GM13977 (cell line): ENCODE data around the gene GPHN.
A peak's percentile ranks its signal among the peaks of the same experiment; 100 is the strongest.

Experiments
- DNase-seq: peaks from one replicate; pipeline ENCODE4 v3.0.0; 2012; ENCODE audit warnings: low spot score
- in situ Hi-C: fragments of 300-500 bp; cut with MboI; formaldehyde crosslinking; loops from one replicate; pipeline ENCODE4 v1.12.0; 2022; ENCODE audit warnings: low sequenced_read_pairs, low pct_unique_long_range_greater_than_20kb, mixed read lengths, inconsistent platforms; ENCODE audit not compliant: unreplicated experiment
- TF ChIP-seq, protein P1 (sequence below): IDR thresholded peaks from 2 replicates; pipeline ENCODE4 v1.5.1; 2012; ENCODE audit warnings: mild to moderate bottlenecking, control low read depth; ENCODE audit not compliant: insufficient read depth; ENCODE audit errors: extremely low read depth, missing control alignments

Gene GPHN

GRCh38 chr14:66507722-66508546, at the start of gene GPHN:
GPHN (plus strand) TSS chr14:66508147.
- in situ Hi-C loops = no loop called here
- TF ChIP-seq, protein P1, sequence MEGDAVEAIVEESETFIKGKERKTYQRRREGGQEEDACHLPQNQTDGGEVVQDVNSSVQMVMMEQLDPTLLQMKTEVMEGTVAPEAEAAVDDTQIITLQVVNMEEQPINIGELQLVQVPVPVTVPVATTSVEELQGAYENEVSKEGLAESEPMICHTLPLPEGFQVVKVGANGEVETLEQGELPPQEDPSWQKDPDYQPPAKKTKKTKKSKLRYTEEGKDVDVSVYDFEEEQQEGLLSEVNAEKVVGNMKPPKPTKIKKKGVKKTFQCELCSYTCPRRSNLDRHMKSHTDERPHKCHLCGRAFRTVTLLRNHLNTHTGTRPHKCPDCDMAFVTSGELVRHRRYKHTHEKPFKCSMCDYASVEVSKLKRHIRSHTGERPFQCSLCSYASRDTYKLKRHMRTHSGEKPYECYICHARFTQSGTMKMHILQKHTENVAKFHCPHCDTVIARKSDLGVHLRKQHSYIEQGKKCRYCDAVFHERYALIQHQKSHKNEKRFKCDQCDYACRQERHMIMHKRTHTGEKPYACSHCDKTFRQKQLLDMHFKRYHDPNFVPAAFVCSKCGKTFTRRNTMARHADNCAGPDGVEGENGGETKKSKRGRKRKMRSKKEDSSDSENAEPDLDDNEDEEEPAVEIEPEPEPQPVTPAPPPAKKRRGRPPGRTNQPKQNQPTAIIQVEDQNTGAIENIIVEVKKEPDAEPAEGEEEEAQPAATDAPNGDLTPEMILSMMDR = peak; percentile 25
- peak; percentile 92 for DNase-seq

GRCh38 chr14:66459603-66460002, 48.3 kb upstream of the GPHN start:
- no peak for DNase-seq
- in situ Hi-C loops = no loop called here
- TF ChIP-seq, protein P1 = no peak

GRCh38 chr14:66464261-66464660, 43.7 kb upstream of the GPHN start:
- no peak for DNase-seq
- TF ChIP-seq, protein P1 = no peak
- in situ Hi-C loops = no loop called here

GRCh38 chr14:66468778-66469367, 39.1 kb upstream of the GPHN start:
- in situ Hi-C loops = no loop called here
- TF ChIP-seq, protein P1 = no peak
- no peak for DNase-seq

DNA sequence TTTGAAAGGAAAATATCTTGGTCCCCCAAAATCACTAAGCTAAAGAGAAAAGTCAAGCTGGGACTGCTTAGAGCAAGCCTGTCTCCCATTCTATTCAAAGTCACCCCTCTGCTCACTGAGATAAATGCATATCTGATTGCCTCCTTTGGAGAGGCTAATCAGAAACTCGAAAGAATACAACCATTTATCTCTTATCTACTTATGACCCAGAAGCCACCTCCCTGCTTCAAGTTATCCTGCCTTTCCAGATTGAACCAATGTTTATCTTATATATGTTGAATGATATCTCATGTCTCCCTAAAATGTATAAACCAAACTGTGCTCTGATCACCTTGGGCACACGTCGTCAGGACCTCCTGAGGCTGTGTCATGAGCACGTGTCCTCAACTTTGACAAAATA, 36.4 kb upstream of the GPHN start:
- in situ Hi-C loops = no loop called here
- no peak for DNase-seq
- TF ChIP-seq, protein P1 = no peak

- in situ Hi-C loops = no loop called here
- TF ChIP-seq, protein P1 = no peak
- no peak for DNase-seq
Measured at GRCh38 chr14:66472251-66472650, 35.7 kb upstream of the GPHN start.
